Stomach (tissue), 4 donors: ENCODE results near the gene PTPRG.

Source experiments
- CTCF ChIP-seq, 7 experiments: fragments of 450-650 bp in 4 of 7; fragments of 200-600 bp in 3 of 7; sonication (generic) in 3 of 7; IDR thresholded peaks; one replicate each; pipeline ENCODE4 v1.5.1; 2016 to 2019; ENCODE audit warnings: antibody characterized with exemption in 7 of 7, control low read depth in 2 of 7, mild to moderate bottlenecking in 1 of 7
- EP300 ChIP-seq: sonication (generic); formaldehyde crosslinking; IDR thresholded peaks from one replicate; pipeline ENCODE4 v1.6.1; 2017; ENCODE audit warnings: antibody characterized with exemption
- POLR2AphosphoS5 ChIP-seq, 3 donors: sonication (generic); formaldehyde crosslinking; IDR thresholded peaks; one replicate each; pipeline ENCODE4 v1.6.1; 2016; ENCODE audit warnings: antibody characterized with exemption in 3 of 3

GRCh38 chr3:61862614-61863289 lies 301.4 kb downstream of the PTPRG start:
- TF ChIP-seq EP300 = no peak
- TF ChIP-seq CTCF (IDR thresholded peaks at IDR 0.05) = no peak
- TF ChIP-seq POLR2AphosphoS5 (IDR thresholded peaks at IDR 0.05) = no peak
